ENCODE data around the gene CELF2.

The CELF2 gene

GRCh38 chr10:11224321-11224720, 206.6 kb downstream of the CELF2 start:
- no peak for DNase-seq (ENCODE audit: low read depth, low spot score)
- CTCF ChIA-PET, result no interaction called here
- TF ChIP-seq CTCF (IDR thresholded peaks at IDR 0.05; ENCODE audit: insufficient read depth, low read length, missing control alignments), result no peak
- POLR2A ChIA-PET, result no interaction called here
- no peak overlapping the region for H3K4me3 ChIP-seq (ENCODE audit: low read depth, low read length)

GRCh38 chr10:11224792-11225416, 207.2 kb downstream of the CELF2 start:
- no peak overlapping the region for H3K4me3 ChIP-seq (ENCODE audit: low read depth, low read length)
- ChIA-PET POLR2A (no interaction called here), CTCF (no interaction called here)
- no peak for TF ChIP-seq CTCF (IDR thresholded peaks at IDR 0.05; ENCODE audit: insufficient read depth, low read length, missing control alignments)
- no peak for DNase-seq (ENCODE audit: low read depth, low spot score)

- DNase-seq (ENCODE audit: low read depth, low spot score), result no peak
- ChIA-PET CTCF (no interaction called here), POLR2A (interaction anchor here (0.5 kb wide), 1 partner anchor 1256 kb away, joined by 3 read pairs; no protein-coding TSS in a partner anchor)
These were observed 208.3 kb downstream of the CELF2 start for GRCh38 chr10:11225935-11226334.

GRCh38 chr10:11227103-11227502, 209.4 kb downstream of the CELF2 start:
- TF ChIP-seq CTCF (IDR thresholded peaks at IDR 0.05; ENCODE audit: insufficient read depth, low read length, missing control alignments), result no peak
- no peak for DNase-seq (ENCODE audit: low read depth, low spot score)
- ChIA-PET CTCF (no interaction called here), POLR2A (no interaction called here)
- no peak overlapping the region for H3K4me3 ChIP-seq (ENCODE audit: low read depth, low read length)

More at GRCh38 chr10:11225935-11226334, 208.3 kb downstream of the CELF2 start:
- H3K4me3 ChIP-seq (ENCODE audit: low read depth, low read length), result no peak overlapping the region
- TF ChIP-seq CTCF (IDR thresholded peaks at IDR 0.05; ENCODE audit: insufficient read depth, low read length, missing control alignments), result no peak

GRCh38 chr10:11229893-11230292, 212.2 kb downstream of the CELF2 start:
- TF ChIP-seq CTCF (IDR thresholded peaks at IDR 0.05; ENCODE audit: insufficient read depth, low read length, missing control alignments), result no peak
- H3K4me3 ChIP-seq (ENCODE audit: low read depth, low read length), result no peak overlapping the region
- ChIA-PET CTCF (no interaction called here), POLR2A (no interaction called here)
- no peak for DNase-seq (ENCODE audit: low read depth, low spot score)

- ChIA-PET POLR2A (no interaction called here), CTCF (no interaction called here)
- DNase-seq (ENCODE audit: low read depth, low spot score), result no peak
- TF ChIP-seq CTCF (IDR thresholded peaks at IDR 0.05; ENCODE audit: insufficient read depth, low read length, missing control alignments), result no peak
- no peak overlapping the region for H3K4me3 ChIP-seq (ENCODE audit: low read depth, low read length)
These were observed 213.0 kb downstream of the CELF2 start for GRCh38 chr10:11230498-11231167.
